Right lobe of liver (tissue), 6 donors: ENCODE measurements around the gene PYCR2. TPM values are rescaled to one million over a fixed set of nuclear protein-coding genes. Genes with fewer than 3 reads are reported as not detected.

Experiments used
- ATAC-seq, 4 donors: fragments of 200-7000 bp; cut with Tn5 transposase; one replicate each; pipeline ENCODE4 v1.9.1; 2020; ENCODE audit warnings: mild to moderate bottlenecking in 4 of 4, moderate library complexity in 4 of 4
- DNase-seq, 3 donors: peaks; one replicate each; pipeline ENCODE4 v3.0.0-alpha.2; 2020
- H3K27ac ChIP-seq, 3 donors: fragments of 200-600 bp; one replicate each; pipeline ENCODE4 v1.8.0; 2022
- H3K27me3 ChIP-seq, 2 donors: fragments of 200-600 bp; one replicate each; pipeline ENCODE4 v1.8.0; 2022
- H3K36me3 ChIP-seq, 4 donors: fragments of 200-600 bp; sonication (generic) in 1 of 4; one replicate each; pipeline versions ENCODE4 v1.5.1 to v1.8.0; 2017 to 2022; ENCODE audit warnings: control low read depth in 1 of 4
- H3K4me1 ChIP-seq, 4 donors: fragments of 200-600 bp; sonication (generic) in 1 of 4; one replicate each; pipeline versions ENCODE4 v1.5.1 to v1.8.0; 2017 to 2022; ENCODE audit warnings: control low read depth in 1 of 4
- H3K4me3 ChIP-seq, 3 donors: fragments of 200-600 bp; one replicate each; pipeline ENCODE4 v1.8.0; 2022
- H3K9me3 ChIP-seq, 4 donors: fragments of 200-600 bp; sonication (generic) in 1 of 4; one replicate each; pipeline versions ENCODE4 v1.5.1 to v1.8.0; 2017 to 2022; ENCODE audit warnings: control low read depth in 1 of 4
- CTCF ChIP-seq, 4 donors: fragments of 200-600 bp in 3 of 4; fragments of 450-650 bp in 1 of 4; IDR thresholded peaks; one replicate each; pipeline versions ENCODE4 v1.5.1 to v1.8.0; 2016 to 2022; ENCODE audit warnings: antibody characterized with exemption in 4 of 4, mild to moderate bottlenecking in 2 of 4
- POLR2A ChIP-seq: fragments of 450-650 bp; IDR thresholded peaks from one replicate; pipeline ENCODE4 v1.6.1; 2017; ENCODE audit warnings: antibody characterized with exemption, mild to moderate bottlenecking
- WGBS: methylation state at CpG from one replicate; pipeline ENCODE4 v1.1.6; 2018; ENCODE audit warnings: low coverage, low lambda C conversion rate; ENCODE audit not compliant: insufficient coverage; ENCODE audit errors: missing lambda C conversion rate; 5-methylcytosine and 5-hydroxymethylcytosine counted together
- intact Hi-C, 2 donors: fragments of 100-400 bp; cut with DNase I; formaldehyde crosslinking; loops; one replicate each; pipeline versions ENCODE4 v1.11.2 to v1.14.1; 2022
- total RNA-seq, 6 experiments: library from RNA; depleted of rRNA in 2 of 6; stranded (reverse); fragments of >200 nt in 2 of 6; fragmentation: NEBNext Ultra II Directional in 3 of 6; extraction: Animal tissue kit (Norgen Biotek cat#: 25700) in 3 of 6; gene quantifications; one replicate each; pipeline versions ENCODE4 v1.1.0 to v1.2.4, GENCODE V29; 2016 to 2023
- donor health status: DM: no; HTN: yes; CAD: no.
- donor health status: DM: no; HTN: no; CAD: no.
- donor health status: DM: no; HTN: no; CAD: no.
- donor health status: DM: no; HTN: yes; CAD: no.
- donor health status: DM: no; HTN: yes; CAD: no.

The PYCR2 gene
- total RNA-seq, 6 experiments from 2014 or later = 20.0 to 42.6 (median 24.9) TPM

- no peak overlapping the region for H3K4me3 ChIP-seq
- ATAC-seq (no peak), DNase-seq (no peak)
- intact Hi-C loops = loop anchor here in 1 of 2 donors (10.0 kb wide), 1 partner anchor 51 kb away; no protein-coding TSS in a partner anchor
- H3K27ac ChIP-seq = no peak overlapping the region
- no peaks in the 10 kb centered on the region for H3K36me3 ChIP-seq
- H3K9me3 ChIP-seq = no peaks in the 10 kb centered on the region
- H3K4me1 ChIP-seq = peaks cover 0 to 8% (median 2%) of the 10 kb centered on the region in 4 donors
- WGBS = no CpG with 5 or more reads among the region's 7 CpGs
- H3K27me3 ChIP-seq = no peaks in the 10 kb centered on the region
- TF ChIP-seq POLR2A (no peak), CTCF (IDR thresholded peaks at IDR 0.05) (no peak)
Measured at GRCh38 chr1:225915538-225915991, 8.5 kb downstream of the PYCR2 start.

- intact Hi-C loops = loop anchor here in 1 of 2 donors (10.0 kb wide), 1 partner anchor 50 kb away; no protein-coding TSS in a partner anchor
- WGBS = 85% methylated on average over 2 of the region's 6 CpGs
- Histone ChIP-seq H3K27ac (no peak overlapping the region), H3K36me3 (no peaks in the 10 kb centered on the region), H3K9me3 (no peaks in the 10 kb centered on the region), H3K4me1 (peaks cover 0 to 8% (median 2%) of the 10 kb centered on the region in 4 donors), H3K4me3 (no peak overlapping the region), H3K27me3 (no peaks in the 10 kb centered on the region)
- no peak for TF ChIP-seq POLR2A
- no peak for TF ChIP-seq CTCF (IDR thresholded peaks at IDR 0.05)
- DNase-seq (no peak), ATAC-seq (no peak)
Measured at GRCh38 chr1:225914947-225915346, 9.1 kb downstream of the PYCR2 start.

GRCh38 chr1:225914391-225914790 lies 9.7 kb downstream of the PYCR2 start:
- Histone ChIP-seq H3K36me3 (no peaks in the 10 kb centered on the region), H3K27me3 (no peaks in the 10 kb centered on the region), H3K4me3 (no peak overlapping the region), H3K9me3 (no peaks in the 10 kb centered on the region), H3K27ac (no peak overlapping the region), H3K4me1 (peaks cover 0 to 8% (median 2%) of the 10 kb centered on the region in 4 donors)
- no peak for ATAC-seq
- TF ChIP-seq POLR2A (no peak), CTCF (IDR thresholded peaks at IDR 0.05) (no peak)
- WGBS = 89% methylated on average over 3 of the region's 6 CpGs
- intact Hi-C loops = loop anchor here in 1 of 2 donors (10.0 kb wide), 1 partner anchor 50 kb away; no protein-coding TSS in a partner anchor
- DNase-seq = no peak

- no peaks in the 10 kb centered on the region for H3K9me3 ChIP-seq
- peak overlapping the region in 1 of 3 donors; percentile 20 for H3K4me3 ChIP-seq
- DNase-seq = peak; percentile 69 to 78 (median 72)
- 54% methylated on average over 20 of the region's 53 CpGs for WGBS
- H3K27ac ChIP-seq = no peak overlapping the region
- no peaks in the 10 kb centered on the region for H3K27me3 ChIP-seq
- peaks cover 0 to 8% (median 2%) of the 10 kb centered on the region in 4 donors for H3K4me1 ChIP-seq
- peak; percentile 88 to 96 (median 91) for ATAC-seq
- intact Hi-C loops = loop anchor here in 1 of 2 donors (10.0 kb wide), 1 partner anchor 47 kb away; no protein-coding TSS in a partner anchor
- no peaks in the 10 kb centered on the region for H3K36me3 ChIP-seq
- TF ChIP-seq POLR2A = no peak
- peak; percentile 87 to 99 (median 96) for TF ChIP-seq CTCF (IDR thresholded peaks at IDR 0.05)
Measured at GRCh38 chr1:225911191-225912130, 12.6 kb downstream of the PYCR2 start.
